Upper lobe of left lung (tissue), 4 donors: ENCODE data around the gene TBXAS1.

Experiments
- EP300 ChIP-seq, 4 donors: sonication (generic); formaldehyde crosslinking; IDR thresholded peaks; one replicate each; pipeline ENCODE4 v1.5.1; 2017; ENCODE audit warnings: antibody characterized with exemption in 4 of 4, control low read depth in 2 of 4
- POLR2A ChIP-seq, 4 donors: fragments of 450-650 bp; IDR thresholded peaks; one replicate each; pipeline ENCODE4 v1.5.1; 2016 to 2017; ENCODE audit warnings: antibody characterized with exemption in 4 of 4, mild to moderate bottlenecking in 2 of 4
- POLR2AphosphoS5 ChIP-seq, 2 donors: sonication (generic); formaldehyde crosslinking; IDR thresholded peaks; one replicate each; pipeline ENCODE4 v1.5.1; 2017; ENCODE audit warnings: antibody characterized with exemption in 2 of 2
- TF ChIP-seq, protein P1 (sequence below), 6 experiments: fragments of 450-650 bp in 4 of 6; fragments of 200-600 bp in 2 of 6; sonication (generic) in 2 of 6; IDR thresholded peaks; one replicate each; pipeline ENCODE4 v1.5.1; 2016 to 2019; ENCODE audit warnings: antibody characterized with exemption in 6 of 6

- TF ChIP-seq, protein P1, sequence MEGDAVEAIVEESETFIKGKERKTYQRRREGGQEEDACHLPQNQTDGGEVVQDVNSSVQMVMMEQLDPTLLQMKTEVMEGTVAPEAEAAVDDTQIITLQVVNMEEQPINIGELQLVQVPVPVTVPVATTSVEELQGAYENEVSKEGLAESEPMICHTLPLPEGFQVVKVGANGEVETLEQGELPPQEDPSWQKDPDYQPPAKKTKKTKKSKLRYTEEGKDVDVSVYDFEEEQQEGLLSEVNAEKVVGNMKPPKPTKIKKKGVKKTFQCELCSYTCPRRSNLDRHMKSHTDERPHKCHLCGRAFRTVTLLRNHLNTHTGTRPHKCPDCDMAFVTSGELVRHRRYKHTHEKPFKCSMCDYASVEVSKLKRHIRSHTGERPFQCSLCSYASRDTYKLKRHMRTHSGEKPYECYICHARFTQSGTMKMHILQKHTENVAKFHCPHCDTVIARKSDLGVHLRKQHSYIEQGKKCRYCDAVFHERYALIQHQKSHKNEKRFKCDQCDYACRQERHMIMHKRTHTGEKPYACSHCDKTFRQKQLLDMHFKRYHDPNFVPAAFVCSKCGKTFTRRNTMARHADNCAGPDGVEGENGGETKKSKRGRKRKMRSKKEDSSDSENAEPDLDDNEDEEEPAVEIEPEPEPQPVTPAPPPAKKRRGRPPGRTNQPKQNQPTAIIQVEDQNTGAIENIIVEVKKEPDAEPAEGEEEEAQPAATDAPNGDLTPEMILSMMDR (IDR thresholded peaks at IDR 0.05) = no peak
- no peak for TF ChIP-seq EP300 (IDR thresholded peaks at IDR 0.05)
- no peak for TF ChIP-seq POLR2AphosphoS5 (IDR thresholded peaks at IDR 0.05)
- no peak for TF ChIP-seq POLR2A (IDR thresholded peaks at IDR 0.05)
Measured at GRCh38 chr7:140010194-140010895, 181.3 kb downstream of the TBXAS1 start.
